NCI-H748 (cell line): ENCODE results near the gene NUDT16.
"Not testable (repeated sequence)": the region's sequence is repeated elsewhere in the genome, so short reads cannot be mapped to it uniquely, and the experiment has no call there.

Source experiments
- DNase-seq: peaks from one replicate; lab custom pipeline; 2025; ENCODE audit not compliant: unreplicated experiment; lab: John Stamatoyannopoulos, UW

The NUDT16 gene

GRCh38 chr3:131380821-131381444 is 641 bp upstream of the NUDT16 start:
- DNase-seq = not testable (repeated sequence)

- DNase-seq = no peak
Measured at GRCh38 chr3:131386429-131387165, 5.0 kb downstream of the NUDT16 start.

GRCh38 chr3:131387796-131388489 is 6.4 kb downstream of the NUDT16 start:
- DNase-seq = peak; percentile 2

GRCh38 chr3:131388490-131388799 is 6.9 kb downstream of the NUDT16 start:
- no peak for DNase-seq

GRCh38 chr3:131390331-131390730 is 8.8 kb downstream of the NUDT16 start:
- DNase-seq = no peak

- DNase-seq = no peak
Measured at GRCh38 chr3:131393051-131393450, 11.5 kb downstream of the NUDT16 start.

- DNase-seq = no peak
Measured at GRCh38 chr3:131393868-131394267, 12.3 kb downstream of the NUDT16 start.

GRCh38 chr3:131394400-131394799 is 12.8 kb downstream of the NUDT16 start:
- no peak for DNase-seq

GRCh38 chr3:131396170-131396569 is 14.6 kb downstream of the NUDT16 start:
- no peak for DNase-seq

GRCh38 chr3:131397889-131398288 is 16.3 kb downstream of the NUDT16 start:
- DNase-seq = peak; percentile 12

- DNase-seq = no peak
Measured at GRCh38 chr3:131401978-131402377, 20.4 kb downstream of the NUDT16 start.

- no peak for DNase-seq
Measured at GRCh38 chr3:131402391-131403039, 20.9 kb downstream of the NUDT16 start.

GRCh38 chr3:131403216-131403895 is 21.8 kb downstream of the NUDT16 start:
- DNase-seq = no peak

- no peak for DNase-seq
Measured at GRCh38 chr3:131405411-131405810, 23.8 kb downstream of the NUDT16 start.

- no peak for DNase-seq
Measured at GRCh38 chr3:131406274-131406673, 24.7 kb downstream of the NUDT16 start.

- no peak for DNase-seq
Measured at GRCh38 chr3:131417751-131418150, 36.2 kb downstream of the NUDT16 start.

GRCh38 chr3:131421301-131421700 is 39.7 kb downstream of the NUDT16 start:
- no peak for DNase-seq

GRCh38 chr3:131421957-131422498 is 40.5 kb downstream of the NUDT16 start:
- no peak for DNase-seq

GRCh38 chr3:131427226-131427625 is 45.7 kb downstream of the NUDT16 start:
- DNase-seq = no peak

- no peak for DNase-seq
Measured at GRCh38 chr3:131431754-131432153, 50.2 kb downstream of the NUDT16 start.

- DNase-seq = no peak
Measured at GRCh38 chr3:131432441-131432840, 50.9 kb downstream of the NUDT16 start.
